GM18505 (cell line): ENCODE data around the gene ATP4A.

ENCODE experiments used
- ATAC-seq: cut with Tn5 transposase; IDR thresholded peaks from one replicate; pipeline ENCODE4 v1.9.1; 2021; ENCODE audit not compliant: unreplicated experiment
- POLR2A ChIP-seq: IDR thresholded peaks from 4 replicates; pipeline ENCODE4 v1.6.1; 2011; ENCODE audit warnings: borderline replicate concordance; ENCODE audit not compliant: insufficient read depth, insufficient read length; ENCODE audit errors: extremely low read depth

The ATP4A gene

DNA sequence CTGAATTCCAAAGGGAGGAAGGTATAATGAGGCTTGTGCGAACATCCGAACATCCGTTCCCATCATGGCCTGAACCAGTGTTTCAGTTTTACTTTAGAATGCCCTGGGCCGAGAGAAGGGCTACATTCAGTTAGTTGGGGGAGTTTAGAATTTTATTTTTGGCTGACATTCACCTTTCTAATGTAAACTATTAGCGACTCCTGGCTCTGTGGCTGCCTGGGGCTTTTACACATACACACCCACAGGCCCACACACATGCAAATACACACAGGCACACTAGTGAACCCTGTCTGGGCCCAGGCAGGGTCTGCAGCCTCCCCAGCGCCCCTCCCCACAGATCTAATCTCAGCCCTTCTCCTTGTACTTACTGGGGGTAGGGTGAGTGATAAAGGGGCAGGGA is 24.1 kb downstream of the ATP4A start:
- no peak for ATAC-seq
- TF ChIP-seq POLR2A, result no peak

DNA sequence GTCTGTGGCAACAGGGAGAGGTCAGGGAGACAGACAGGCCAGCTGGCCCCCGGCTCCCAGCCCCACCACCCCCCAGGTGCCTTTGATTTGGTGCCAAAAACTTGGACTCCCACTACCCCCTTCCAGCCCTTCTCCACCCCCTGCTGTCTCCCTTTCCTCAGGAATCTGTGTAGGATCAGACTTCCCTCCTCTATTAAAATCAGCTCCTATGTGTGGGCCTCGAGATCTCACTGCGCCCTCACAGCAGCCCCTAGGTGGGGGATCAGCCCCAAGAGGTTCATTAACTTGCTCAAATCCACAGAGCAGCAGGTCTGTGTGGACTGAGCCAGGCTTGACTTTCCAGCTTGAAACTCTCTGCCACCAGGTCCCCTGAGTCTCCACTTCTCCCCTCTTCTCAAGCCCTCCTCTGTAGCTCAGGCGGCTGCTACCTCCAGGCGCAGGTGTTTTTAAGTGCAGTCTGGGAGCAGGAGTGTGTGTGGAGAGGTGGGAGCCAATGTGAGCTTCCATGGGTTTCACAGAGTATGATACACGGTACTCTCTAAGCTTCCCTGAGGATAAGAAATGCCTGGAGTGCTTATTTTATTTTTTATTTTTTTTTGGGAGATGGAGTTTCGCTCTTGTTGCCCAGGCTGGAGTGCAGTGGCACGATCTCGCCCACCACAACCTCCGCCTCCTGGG is 28.5 kb downstream of the ATP4A start:
- ATAC-seq, result no peak
- no peak for TF ChIP-seq POLR2A

DNA sequence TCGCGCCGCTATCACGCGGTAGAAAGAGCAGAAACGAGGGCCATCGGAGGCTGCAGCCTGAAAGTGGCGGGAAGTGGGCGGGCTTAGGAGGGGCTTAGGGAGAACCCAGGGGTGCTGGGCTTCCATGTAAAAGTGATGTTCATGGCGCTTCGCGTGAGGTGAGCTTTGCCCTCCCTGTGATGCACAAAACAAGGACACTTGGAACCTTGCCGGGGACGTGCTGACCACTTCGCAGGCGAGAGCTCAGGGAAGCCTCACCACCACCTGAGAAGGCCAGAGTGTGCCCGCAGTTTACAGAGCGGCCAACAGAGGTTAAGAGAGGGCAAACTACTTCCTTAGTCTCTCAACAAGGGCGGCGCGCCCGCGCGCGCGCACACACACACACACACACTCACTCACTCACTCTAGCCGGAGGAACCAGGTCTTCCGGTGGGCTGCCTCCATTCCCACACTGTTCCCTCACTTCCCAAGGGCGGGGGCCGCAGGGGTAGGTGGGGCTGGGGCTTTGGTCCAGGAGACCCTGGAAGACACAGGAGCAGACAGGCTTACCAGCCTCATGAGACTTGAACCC is 29.6 kb downstream of the ATP4A start:
- no peak for ATAC-seq
- TF ChIP-seq POLR2A, result no peak

DNA sequence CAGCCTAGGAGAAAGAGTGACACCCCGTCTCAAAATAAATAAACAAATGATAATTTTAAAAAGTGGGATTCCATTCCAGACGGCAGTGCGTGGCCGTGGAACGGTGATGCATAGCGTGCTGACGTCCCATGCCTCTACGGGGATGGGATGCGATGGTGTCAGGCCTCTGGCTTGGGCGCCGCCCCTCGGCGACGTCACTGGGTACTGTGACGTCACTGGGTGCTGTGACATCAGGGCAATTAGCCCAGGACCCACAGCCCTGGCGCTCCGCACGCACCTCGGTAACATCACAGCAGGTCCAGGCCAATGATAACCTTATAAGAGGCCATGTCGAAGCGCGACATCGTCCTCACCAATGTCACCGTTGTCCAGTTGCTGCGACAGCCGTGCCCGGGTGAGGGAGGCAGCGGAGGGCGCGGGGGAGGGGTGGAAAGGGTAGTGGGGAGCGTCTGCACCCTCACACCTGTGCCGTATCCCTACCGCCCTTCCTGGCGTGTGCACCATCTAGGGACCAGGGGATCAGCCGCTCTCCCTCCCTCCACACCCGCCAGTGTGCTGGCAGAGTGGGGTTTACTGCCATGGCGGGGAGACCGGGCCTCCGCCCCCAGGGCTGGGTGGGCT is 30.1 kb downstream of the ATP4A start, which contains the start of gene GAPDHS:
GAPDHS (plus strand) TSS at position 256 of the 621 bp plus-strand sequence; CDS start at position 328, 72 bp downstream.
- TF ChIP-seq POLR2A, result no peak
- ATAC-seq, result no peak

- ATAC-seq, result no peak
- TF ChIP-seq POLR2A, result no peak
Measured at GRCh38 chr19:35531291-35531690, 32.2 kb downstream of the ATP4A start.

- TF ChIP-seq POLR2A, result no peak
- no peak for ATAC-seq
Measured at GRCh38 chr19:35529241-35530218, 33.9 kb downstream of the ATP4A start.

- ATAC-seq, result no peak
- TF ChIP-seq POLR2A, result no peak
Measured at GRCh38 chr19:35528218-35529038, 35.0 kb downstream of the ATP4A start, which contains the start of gene SBSN. SBSN (minus strand) TSS chr19:35528311; CDS start chr19:35528281, 30 bp downstream.

DNA sequence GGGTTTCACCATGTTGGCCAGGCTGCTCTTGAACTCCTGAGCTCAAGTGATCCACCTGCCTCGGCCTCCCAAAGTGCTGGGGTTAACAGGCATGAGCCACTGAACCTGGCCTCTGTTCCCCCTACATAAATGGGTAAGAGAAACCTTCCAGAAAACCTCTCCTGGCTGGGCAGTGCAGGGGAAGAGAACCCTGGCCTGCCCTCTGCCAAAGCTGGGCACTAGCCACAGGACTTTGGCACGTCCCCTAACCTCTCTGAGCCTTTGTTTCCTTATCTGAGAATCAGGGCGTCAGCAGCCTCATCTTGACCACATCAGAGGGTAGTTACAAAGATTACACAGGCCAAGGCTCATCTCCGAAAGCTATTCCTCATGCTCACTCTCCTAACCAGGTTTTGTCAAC is 37.6 kb downstream of the ATP4A start:
- no peak for ATAC-seq
- no peak for TF ChIP-seq POLR2A

GRCh38 chr19:35524181-35524837 is 39.1 kb downstream of the ATP4A start:
- TF ChIP-seq POLR2A, result no peak
- no peak for ATAC-seq

DNA sequence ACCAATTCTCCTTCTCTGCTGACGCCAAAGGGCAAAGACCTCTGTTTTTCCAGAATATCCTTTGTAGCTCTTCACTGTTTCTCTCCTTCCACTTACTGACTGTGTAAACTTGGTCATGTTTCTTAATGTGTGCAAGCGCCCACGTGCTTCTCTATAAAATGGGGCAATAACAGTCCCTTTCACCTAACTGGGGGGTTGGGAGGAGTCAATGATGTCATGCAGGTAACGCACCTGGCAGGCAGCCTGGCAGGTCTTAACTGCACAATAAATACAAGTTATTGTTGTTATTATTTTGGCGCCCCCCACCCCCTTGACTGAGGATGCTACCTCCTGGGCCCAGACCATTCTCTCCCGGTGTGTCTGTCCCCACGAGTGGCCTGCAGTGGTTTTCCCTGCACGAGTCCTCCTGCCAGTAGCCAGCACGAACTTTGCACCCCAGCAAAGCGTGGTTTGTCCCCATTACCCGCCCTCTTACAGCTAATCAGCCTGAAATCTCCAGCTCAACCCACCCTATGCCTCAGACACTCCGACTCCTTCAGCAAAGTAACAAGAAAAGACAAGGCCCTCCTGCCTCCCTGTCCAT is 40.6 kb downstream of the ATP4A start:
- no peak for TF ChIP-seq POLR2A
- ATAC-seq, result no peak

GRCh38 chr19:35521124-35521743 is 42.2 kb downstream of the ATP4A start:
- ATAC-seq, result no peak
- TF ChIP-seq POLR2A, result no peak
